Pancreas (tissue), 10 donors: ENCODE data around the gene SULF2. TPM values are rescaled to one million over a fixed set of nuclear protein-coding genes. Genes with fewer than 3 reads are reported as not detected.

ENCODE experiments used
- ATAC-seq, 4 donors: fragments of 200-7000 bp; cut with Tn5 transposase; one replicate each; pipeline versions ENCODE4 v1.8.0 to v1.9.1; 2020; ENCODE audit warnings: mild to moderate bottlenecking in 4 of 4, moderate library complexity in 4 of 4
- DNase-seq, 6 donors: peaks; one replicate each; pipeline ENCODE4 v3.0.0-alpha.2; 2020
- FAIRE-seq: peaks from 2 replicates; lab custom pipeline; 2012; peaks lifted over from hg19 to GRCh38; lab: Jason Lieb, UNC
- H3K27ac ChIP-seq, 4 donors: fragments of 200-600 bp; sonication (generic); 1 replicate in 3 of 4; 2 replicates in 1 of 4; pipeline versions ENCODE4 v1.5.0 to v1.8.0; 2020
- H3K27me3 ChIP-seq, 4 donors: fragments of 200-600 bp; one replicate each; pipeline ENCODE4 v1.8.0; 2021
- H3K36me3 ChIP-seq, 3 donors: fragments of 200-600 bp; sonication (generic) in 1 of 3; one replicate each; pipeline versions ENCODE4 v1.5.0 to v1.8.0; 2020 to 2021
- H3K4me1 ChIP-seq, 3 donors: fragments of 200-600 bp; one replicate each; pipeline ENCODE4 v1.8.0; 2021
- H3K4me3 ChIP-seq, 4 donors: fragments of 200-600 bp; sonication (generic) in 2 of 4; one replicate each; pipeline versions ENCODE4 v1.5.0 to v1.8.0; 2020 to 2021
- H3K9me3 ChIP-seq, 4 donors: fragments of 200-600 bp; one replicate each; pipeline ENCODE4 v1.8.0; 2021
- CTCF ChIP-seq, 4 donors: fragments of 200-600 bp; sonication (generic) in 3 of 4; IDR thresholded peaks; one replicate each; pipeline versions ENCODE4 v1.5.0 to v1.8.0; 2021; ENCODE audit warnings: antibody characterized with exemption in 4 of 4
- WGBS, 2 donors: extraction: QIAGEN DNeasy Blood & Tissue Kit; methylation state at CpG; one replicate each; pipeline ENCODE4 v1.1.7; 2013; 5-methylcytosine and 5-hydroxymethylcytosine counted together
- intact Hi-C, 3 donors: fragments of 100-400 bp; cut with DNase I; formaldehyde crosslinking; loops; one replicate each; pipeline versions ENCODE4 v1.11.1 to v1.14.2; 2022
- polyA plus RNA-seq, 2 donors: library from polyadenylated mRNA; stranded (reverse); fragments of 200-250 nt; gene quantifications; one replicate each; pipeline ENCODE4 v1.2.3, GENCODE V29; 2013
- total RNA-seq, 6 donors: library from RNA; stranded (reverse); fragmentation: NEBNext Ultra II Directional in 4 of 6; extraction: Animal tissue kit (Norgen Biotek cat#: 25700) in 4 of 6; gene quantifications; one replicate each; pipeline versions ENCODE4 v1.2.1 to v1.2.4, GENCODE V29; 2021 to 2023
- donor health status: healthy with polysubstance abuse.
- donor health status: DM: no; HTN: no; CAD: no; lungs with moderate emphysema.
- donor health status: DM: no; HTN: no; CAD: no.
- donor health status: control.
- donor health status: control.
- donor health status: Bipolar disorder and iron deficiency.
- donor health status: DM: yes; HTN: yes; CAD: no.
- donor health status: DM: no; HTN: no; CAD: no.
- donor health status: DM: no; HTN: no; CAD: no.
- donor health status: DM: yes; HTN: yes; CAD: no.

SULF2 gene
- total and polyA plus RNA-seq, 8 donors, result 4.5 to 41.7 (median 9.2) TPM

- FAIRE-seq (no peak), DNase-seq (no peak), ATAC-seq (no peak)
- intact Hi-C loops, result no loop called here
- WGBS, 2 donors, result 57 to 81% methylated on average over 11 of the region's 11 CpGs
- H3K36me3 ChIP-seq, result no peaks in the 10 kb centered on the region
- no peaks in the 10 kb centered on the region for H3K9me3 ChIP-seq
- TF ChIP-seq CTCF (IDR thresholded peaks at IDR 0.05), result no peak
- H3K4me1 ChIP-seq, result peaks cover 0 to 7% (median 4%) of the 10 kb centered on the region in 3 donors
- no peak overlapping the region for H3K4me3 ChIP-seq
- no peak overlapping the region for H3K27ac ChIP-seq
- peaks cover 0 to 4% (median 0%) of the 10 kb centered on the region in 4 donors for H3K27me3 ChIP-seq
Observed at GRCh38 chr20:47788741-47789080, 3.4 kb upstream of the SULF2 start.

GRCh38 chr20:47786765-47787107 lies 1.5 kb upstream of the SULF2 start:
- TF ChIP-seq CTCF (IDR thresholded peaks at IDR 0.05), result no peak
- 12% methylated on average over 6 of the region's 6 CpGs for WGBS, 2 donors
- Histone ChIP-seq H3K27me3 (peaks cover 0 to 4% (median 0%) of the 10 kb centered on the region in 4 donors), H3K36me3 (no peaks in the 10 kb centered on the region), H3K4me1 (peaks cover 0 to 7% (median 4%) of the 10 kb centered on the region in 3 donors), H3K4me3 (peak overlapping the region in 1 of 4 donors; percentile 52), H3K27ac (peak overlapping the region in 1 of 4 donors; percentile 54), H3K9me3 (no peaks in the 10 kb centered on the region)
- no peak for FAIRE-seq
- peak in 2 of 4 donors; percentile 6 to 17 for ATAC-seq
- intact Hi-C loops, result no loop called here
- no peak for DNase-seq

GRCh38 chr20:47785854-47786764 lies 828 bp upstream of the SULF2 start:
- peaks cover 0 to 4% (median 0%) of the 10 kb centered on the region in 4 donors for H3K27me3 ChIP-seq
- H3K27ac ChIP-seq, result peak overlapping the region in 2 of 4 donors; percentile 47 to 54
- peak in 3 of 4 donors; percentile 17 to 39 (median 25) for TF ChIP-seq CTCF (IDR thresholded peaks at IDR 0.05)
- WGBS, 2 donors, result 1% methylated on average over 77 to 86 of the region's 86 CpGs
- H3K36me3 ChIP-seq, result no peaks in the 10 kb centered on the region
- ATAC-seq (peak; percentile 62 to 90 (median 86)), DNase-seq (peak in 5 of 6 donors; percentile 32 to 73 (median 60)), FAIRE-seq (no peak)
- peak overlapping the region; percentile 10 to 52 (median 30) for H3K4me3 ChIP-seq
- intact Hi-C loops, result no loop called here
- peaks cover 0 to 7% (median 4%) of the 10 kb centered on the region in 3 donors for H3K4me1 ChIP-seq
- no peaks in the 10 kb centered on the region for H3K9me3 ChIP-seq

GRCh38 chr20:47784599-47785310 lies 526 bp downstream of the SULF2 start:
- FAIRE-seq, result no peak
- DNase-seq, result peak in 1 of 6 donors; percentile 15
- peak in 3 of 4 donors; percentile 7 to 34 (median 7) for ATAC-seq
- Histone ChIP-seq H3K36me3 (no peaks in the 10 kb centered on the region), H3K27me3 (peaks cover 0 to 2% (median 0%) of the 10 kb centered on the region in 4 donors), H3K27ac (no peak overlapping the region), H3K9me3 (no peaks in the 10 kb centered on the region), H3K4me3 (peak overlapping the region; percentile 12 to 55 (median 28)), H3K4me1 (peaks cover 0 to 7% (median 4%) of the 10 kb centered on the region in 3 donors)
- intact Hi-C loops, result no loop called here
- 1 to 2% methylated on average over 40 to 69 of the region's 69 CpGs for WGBS, 2 donors
- TF ChIP-seq CTCF (IDR thresholded peaks at IDR 0.05), result no peak
